ELR (cell line): ENCODE data around the gene GP5.

ENCODE experiments used
- DNase-seq: peaks from one replicate; pipeline ENCODE4 v3.0.0-alpha.2; 2015; ENCODE audit warnings: low read depth

The GP5 gene

GRCh38 chr3:194396859-194397756, 2.0 kb downstream of the GP5 start:
- DNase-seq: no peak

- DNase-seq: no peak
Observed at GRCh38 chr3:194396539-194396858, 2.6 kb downstream of the GP5 start.

GRCh38 chr3:194395778-194396538, 3.1 kb downstream of the GP5 start:
- no peak for DNase-seq

GRCh38 chr3:194395212-194395611, 3.9 kb downstream of the GP5 start:
- DNase-seq: no peak

GRCh38 chr3:194392576-194392975, 6.5 kb downstream of the GP5 start:
- DNase-seq: no peak

- no peak for DNase-seq
Observed at GRCh38 chr3:194390835-194391234, 8.2 kb downstream of the GP5 start.

- DNase-seq: no peak
Observed at GRCh38 chr3:194389269-194389668, 9.8 kb downstream of the GP5 start.

- no peak for DNase-seq
Observed at GRCh38 chr3:194387926-194388418, 11.1 kb downstream of the GP5 start.

GRCh38 chr3:194387276-194387675, 11.8 kb downstream of the GP5 start:
- DNase-seq: no peak

GRCh38 chr3:194386648-194387047, 12.4 kb downstream of the GP5 start:
- DNase-seq: no peak

GRCh38 chr3:194386066-194386465, 13.0 kb downstream of the GP5 start:
- DNase-seq: no peak

- no peak for DNase-seq
Observed at GRCh38 chr3:194384569-194385001, 14.5 kb downstream of the GP5 start.

GRCh38 chr3:194384156-194384555, 14.9 kb downstream of the GP5 start:
- no peak for DNase-seq

- no peak for DNase-seq
Observed at GRCh38 chr3:194383276-194383940, 15.7 kb downstream of the GP5 start.

- DNase-seq: no peak
Observed at GRCh38 chr3:194382892-194383223, 16.2 kb downstream of the GP5 start.

- DNase-seq: no peak
Observed at GRCh38 chr3:194382196-194382891, 16.7 kb downstream of the GP5 start.

- no peak for DNase-seq
Observed at GRCh38 chr3:194381460-194381875, 17.6 kb downstream of the GP5 start.

- DNase-seq: no peak
Observed at GRCh38 chr3:194380326-194380725, 18.7 kb downstream of the GP5 start.

GRCh38 chr3:194379651-194380050, 19.4 kb downstream of the GP5 start:
- no peak for DNase-seq

- no peak for DNase-seq
Observed at GRCh38 chr3:194379231-194379630, 19.8 kb downstream of the GP5 start.

GRCh38 chr3:194377708-194378107, 21.4 kb downstream of the GP5 start:
- peak; percentile 34 for DNase-seq

- DNase-seq: no peak
Observed at GRCh38 chr3:194376241-194376560, 22.9 kb downstream of the GP5 start.
